Transverse colon (tissue), 3 donors: ENCODE measurements around the gene NCAN.

Source experiments
- EP300 ChIP-seq: sonication (generic); formaldehyde crosslinking; IDR thresholded peaks from one replicate; pipeline ENCODE4 v1.6.1; 2017; ENCODE audit warnings: antibody characterized with exemption, low read depth
- POLR2AphosphoS5 ChIP-seq, 3 donors: sonication (generic); formaldehyde crosslinking; IDR thresholded peaks; one replicate each; pipeline ENCODE4 v1.6.1; 2016; ENCODE audit warnings: antibody characterized with exemption in 3 of 3

DNA sequence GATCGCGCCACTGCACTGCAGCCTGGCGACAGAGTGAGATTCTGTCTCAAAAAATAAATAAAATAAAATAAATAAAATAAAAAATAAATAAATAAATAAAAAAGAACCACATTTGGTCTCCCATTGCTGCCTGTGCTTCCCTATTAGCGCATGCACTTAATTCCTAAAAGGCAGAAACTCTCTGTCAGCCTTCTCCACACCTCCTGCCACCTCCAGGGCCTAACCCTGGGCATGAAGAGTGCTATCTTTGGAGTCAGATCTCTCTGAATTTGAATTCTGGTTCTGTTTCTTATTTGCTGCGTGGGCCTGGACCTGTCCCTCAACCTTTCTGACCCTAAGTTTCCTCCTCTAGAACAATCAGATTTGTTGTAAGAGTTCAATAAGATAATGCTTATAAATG lies 11.3 kb downstream of the NCAN start:
- TF ChIP-seq POLR2AphosphoS5 (IDR thresholded peaks at IDR 0.05), result no peak
- TF ChIP-seq EP300, result no peak
